Effector CD4-positive, alpha-beta T cell (primary cell): ENCODE measurements around the gene NUP155.
"Not testable (repeated sequence)": the region's sequence is repeated elsewhere in the genome, so short reads cannot be mapped to it uniquely, and the experiment has no call there.

ENCODE experiments used
- DNase-seq: peaks from one replicate; pipeline ENCODE4 v3.0.0-alpha.2; 2020
- total RNA-seq: gene quantifications from one replicate; lab custom pipeline; 2026; lab: John Stamatoyannopoulos, UW

Gene NUP155
- 55.3 reads per million, percentile 70 among the genes with 10 or more reads in this experiment for total RNA-seq

- DNase-seq, result peak; percentile 87
Measured at GRCh38 chr5:37370864-37371726, at the start of gene NUP155. TSS of gene NUP155 (minus strand) at chr5:37371106. CDS start at chr5:37370977, 129 bp downstream.

GRCh38 chr5:37417347-37417746 is 46.4 kb upstream of the NUP155 start:
- DNase-seq, result no peak

- not testable (repeated sequence) for DNase-seq
Measured at GRCh38 chr5:37415456-37415855, 44.5 kb upstream of the NUP155 start.

- DNase-seq, result no peak
Measured at GRCh38 chr5:37412515-37412914, 41.6 kb upstream of the NUP155 start.

- DNase-seq, result no peak
Measured at GRCh38 chr5:37400501-37400900, 29.6 kb upstream of the NUP155 start.

- no peak for DNase-seq
Measured at GRCh38 chr5:37396352-37396751, 25.4 kb upstream of the NUP155 start.

- DNase-seq, result no peak
Measured at GRCh38 chr5:37391591-37391990, 20.7 kb upstream of the NUP155 start.

- DNase-seq, result peak; percentile 64
Measured at GRCh38 chr5:37379100-37379628, 8.3 kb upstream of the NUP155 start, which contains the start of gene WDR70. TSS of gene WDR70 (plus strand) at chr5:37379318. CDS start at chr5:37379368, 50 bp downstream.

GRCh38 chr5:37378066-37378465 is 7.2 kb upstream of the NUP155 start:
- DNase-seq, result not testable (repeated sequence)

GRCh38 chr5:37375091-37375490 is 4.2 kb upstream of the NUP155 start:
- DNase-seq, result no peak

- no peak for DNase-seq
Measured at GRCh38 chr5:37370550-37370863, 399 bp downstream of the NUP155 start.

GRCh38 chr5:37355161-37355560 is 15.7 kb downstream of the NUP155 start:
- no peak for DNase-seq

- not testable (repeated sequence) for DNase-seq
Measured at GRCh38 chr5:37342741-37343140, 28.2 kb downstream of the NUP155 start.

GRCh38 chr5:37334754-37335153 is 36.2 kb downstream of the NUP155 start:
- not testable (repeated sequence) for DNase-seq

- no peak for DNase-seq
Measured at GRCh38 chr5:37326536-37326935, 44.4 kb downstream of the NUP155 start.

GRCh38 chr5:37323607-37324006 is 47.3 kb downstream of the NUP155 start:
- DNase-seq, result no peak

- DNase-seq, result no peak
Measured at GRCh38 chr5:37319037-37319782, 51.7 kb downstream of the NUP155 start.

GRCh38 chr5:37316027-37316426 is 54.9 kb downstream of the NUP155 start:
- DNase-seq, result no peak

- no peak for DNase-seq
Measured at GRCh38 chr5:37310360-37310759, 60.5 kb downstream of the NUP155 start.

- no peak for DNase-seq
Measured at GRCh38 chr5:37308793-37309192, 62.1 kb downstream of the NUP155 start.

GRCh38 chr5:37304888-37305287 is 66.0 kb downstream of the NUP155 start:
- no peak for DNase-seq

GRCh38 chr5:37296313-37296712 is 74.6 kb downstream of the NUP155 start:
- DNase-seq, result not testable (repeated sequence)

- DNase-seq, result no peak
Measured at GRCh38 chr5:37283214-37283820, 87.6 kb downstream of the NUP155 start.
